ENCODE measurements around the gene OR10C1.

The OR10C1 gene

GRCh38 chr6:29479560-29479959 is 40.5 kb downstream of the OR10C1 start:
- no peak for DNase-seq

DNA sequence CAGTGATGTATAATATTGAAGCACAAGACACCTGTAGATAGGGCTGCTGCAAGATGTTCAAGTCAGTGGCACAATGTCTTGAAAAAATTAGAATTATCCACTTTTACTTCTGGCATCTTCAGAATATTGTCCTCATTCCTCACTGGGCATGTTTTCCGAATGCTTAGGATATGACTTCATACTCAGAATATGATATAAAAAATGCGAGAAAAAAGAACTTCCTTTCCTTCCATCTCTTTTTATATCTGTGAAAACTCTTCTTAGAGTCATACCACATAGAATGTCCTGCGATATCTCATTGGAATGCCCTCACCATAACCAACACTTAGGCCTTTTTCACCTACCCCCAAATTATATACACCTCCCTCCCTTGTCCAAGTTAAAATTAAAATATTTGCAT is 44.1 kb downstream of the OR10C1 start:
- no peak for DNase-seq

DNA sequence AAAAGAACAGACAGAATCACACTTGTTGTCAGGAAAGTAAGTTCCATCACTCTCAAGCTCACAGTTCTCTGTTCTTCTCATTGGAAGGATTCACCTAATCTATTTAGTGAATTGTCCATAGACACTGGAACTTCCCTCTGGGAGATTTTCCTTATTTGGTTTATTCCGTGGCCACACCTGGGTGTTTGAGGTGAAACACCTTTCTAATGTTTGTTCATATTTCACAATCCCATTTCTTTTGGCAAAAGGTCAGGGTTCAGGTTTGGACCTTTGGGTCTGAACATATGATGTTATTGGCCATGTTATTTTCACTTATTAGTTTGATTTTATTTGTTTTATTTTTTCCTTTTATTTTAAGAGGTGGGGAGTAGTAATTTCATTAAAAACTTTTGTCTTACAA is 44.6 kb downstream of the OR10C1 start:
- DNase-seq = no peak

- DNase-seq = no peak
These were observed 47.5 kb downstream of the OR10C1 start for GRCh38 chr6:29486577-29486976.

- DNase-seq = no peak
These were observed 48.0 kb downstream of the OR10C1 start for GRCh38 chr6:29487131-29487530.

DNA sequence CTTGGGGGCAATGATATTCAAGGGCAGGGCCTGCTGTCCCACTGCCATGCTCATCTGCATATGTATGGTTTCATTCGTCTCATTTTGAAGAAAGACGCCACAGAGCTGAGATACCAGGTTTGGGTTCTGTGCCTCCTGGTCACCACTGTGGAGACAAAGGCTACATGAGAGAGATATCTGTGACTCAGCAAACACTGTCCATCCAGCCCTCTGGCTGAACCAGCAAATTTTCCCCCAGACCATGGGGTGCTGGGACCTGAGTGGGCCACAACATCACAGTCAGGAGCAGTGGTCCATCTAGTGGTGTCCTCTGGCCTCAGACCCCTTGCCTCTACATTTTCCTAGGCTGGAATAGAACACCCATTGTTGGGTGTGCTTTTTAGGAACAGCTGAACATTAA is 48.6 kb downstream of the OR10C1 start, which contains the start of gene MAS1L:
Gene MAS1L, minus strand, starts transcription at position 297 of the 400 bp plus-strand sequence. Its CDS starts 54 bp downstream, at position 243.
- DNase-seq = no peak

DNA sequence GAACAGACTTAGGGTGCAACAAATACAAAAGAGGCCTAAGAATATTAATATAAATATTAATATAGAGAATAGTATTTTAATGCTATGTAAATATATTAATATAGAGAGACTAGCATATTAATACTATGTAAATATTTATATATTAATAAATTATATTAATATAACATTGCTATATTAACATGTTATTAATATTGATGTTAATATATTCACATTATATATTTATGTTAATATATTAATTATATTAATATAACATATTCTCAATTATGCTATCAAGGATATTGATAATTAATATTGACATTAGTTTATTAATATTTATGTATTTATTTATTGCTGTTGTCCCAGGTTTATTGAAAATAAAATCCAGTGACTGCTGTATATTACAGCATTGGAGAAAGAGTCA is 49.8 kb downstream of the OR10C1 start:
- no peak for DNase-seq

DNA sequence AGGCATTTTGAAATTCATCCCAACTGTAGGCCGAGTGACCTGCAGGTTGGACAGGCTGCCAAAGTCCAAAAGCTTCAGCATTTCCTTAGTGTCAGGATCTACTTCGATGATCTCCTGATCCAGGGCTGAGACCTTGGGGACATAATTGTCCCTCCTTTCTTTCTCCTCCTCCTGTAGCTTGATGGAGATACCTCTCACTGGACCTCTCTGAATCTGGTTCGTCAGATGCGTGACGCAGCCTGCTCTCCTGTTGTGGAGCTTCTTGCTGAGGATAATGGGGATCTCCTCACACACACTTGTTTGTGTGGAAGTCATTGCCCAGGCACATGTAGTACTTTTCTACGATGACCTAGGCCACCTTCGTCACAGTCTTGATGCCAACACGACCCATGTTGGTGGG is 50.2 kb downstream of the OR10C1 start:
- DNase-seq = no peak

- DNase-seq = no peak
These were observed 50.9 kb downstream of the OR10C1 start for GRCh38 chr6:29490055-29490454.

- DNase-seq = no peak
These were observed 51.4 kb downstream of the OR10C1 start for GRCh38 chr6:29490552-29490951.
